NOMO-1 treated with DMSO at 0.1 percent for 48 hours (cell line): ENCODE results near the gene DTD1.
"Not testable (repeated sequence)": the region's sequence is repeated elsewhere in the genome, so short reads cannot be mapped to it uniquely, and the experiment has no call there.

Experiments
- DNase-seq: peaks from one replicate; lab custom pipeline; 2025; ENCODE audit not compliant: unreplicated experiment; lab: John Stamatoyannopoulos, UW

The DTD1 gene

GRCh38 chr20:18738055-18738454 lies 150.2 kb downstream of the DTD1 start:
- peak; percentile 92 for DNase-seq

- DNase-seq = no peak
Observed at GRCh38 chr20:18738888-18739287, 151.0 kb downstream of the DTD1 start.

- no peak for DNase-seq
Observed at GRCh38 chr20:18739751-18740166, 151.9 kb downstream of the DTD1 start.

GRCh38 chr20:18740726-18741125 lies 152.9 kb downstream of the DTD1 start:
- DNase-seq = no peak

- DNase-seq = no peak
Observed at GRCh38 chr20:18742841-18743240, 155.0 kb downstream of the DTD1 start.

- DNase-seq = no peak
Observed at GRCh38 chr20:18743665-18744440, 156.0 kb downstream of the DTD1 start.

- DNase-seq = no peak
Observed at GRCh38 chr20:18747090-18747489, 159.2 kb downstream of the DTD1 start.

GRCh38 chr20:18748987-18749386 lies 161.1 kb downstream of the DTD1 start:
- no peak for DNase-seq

- no peak for DNase-seq
Observed at GRCh38 chr20:18749528-18749927, 161.7 kb downstream of the DTD1 start.

- no peak for DNase-seq
Observed at GRCh38 chr20:18750735-18751134, 162.9 kb downstream of the DTD1 start.

- DNase-seq = no peak
Observed at GRCh38 chr20:18754030-18754652, 166.3 kb downstream of the DTD1 start.

- DNase-seq = no peak
Observed at GRCh38 chr20:18754653-18755045, 166.8 kb downstream of the DTD1 start.

GRCh38 chr20:18760852-18761251 lies 173.0 kb downstream of the DTD1 start:
- not testable (repeated sequence) for DNase-seq

GRCh38 chr20:18767676-18768075 lies 179.8 kb downstream of the DTD1 start:
- no peak for DNase-seq

- no peak for DNase-seq
Observed at GRCh38 chr20:18773566-18773965, 185.7 kb downstream of the DTD1 start.

GRCh38 chr20:18774207-18774606 lies 186.4 kb downstream of the DTD1 start:
- DNase-seq = no peak

GRCh38 chr20:18775633-18776032 lies 187.8 kb downstream of the DTD1 start:
- DNase-seq = no peak

GRCh38 chr20:18778690-18779392 lies 191.0 kb downstream of the DTD1 start:
- no peak for DNase-seq

GRCh38 chr20:18780385-18781130 lies 192.7 kb downstream of the DTD1 start:
- no peak for DNase-seq

GRCh38 chr20:18781509-18781908 lies 193.7 kb downstream of the DTD1 start:
- DNase-seq = no peak

GRCh38 chr20:18783385-18783959 lies 195.6 kb downstream of the DTD1 start:
- no peak for DNase-seq
